GM19324 (cell line): ENCODE measurements around the gene TNFSF4.

Experiments used
- ATAC-seq: cut with Tn5 transposase; IDR thresholded peaks from one replicate; pipeline ENCODE4 v1.9.1; 2021; ENCODE audit warnings: mild to moderate bottlenecking, moderate library complexity; ENCODE audit not compliant: unreplicated experiment, low FRiP score

The TNFSF4 gene

DNA sequence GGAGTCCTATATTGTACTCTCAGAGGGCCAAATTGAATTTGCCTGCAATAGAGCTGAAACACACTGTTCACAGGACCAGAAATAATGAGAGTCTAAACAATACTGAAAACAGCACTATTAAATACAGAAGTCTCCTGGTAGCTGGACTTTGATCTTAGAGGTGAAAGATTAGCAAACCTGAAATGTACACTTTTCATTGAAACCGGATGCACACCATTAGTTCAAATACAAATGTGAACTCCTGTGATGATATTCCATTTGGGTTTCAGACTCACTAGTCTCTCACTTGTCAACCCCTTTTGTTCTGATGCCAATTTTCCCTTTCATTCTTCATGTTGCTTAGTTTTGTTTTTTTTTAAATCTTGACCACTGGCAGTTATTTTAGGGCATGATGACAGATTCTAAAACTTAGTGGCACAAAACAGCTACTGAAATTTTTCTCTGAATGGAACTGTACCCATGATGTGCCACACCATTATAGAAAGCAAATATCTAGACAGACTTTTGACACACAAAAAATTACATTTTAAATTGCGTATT, 5.9 kb upstream of the TNFSF4 start:
- ATAC-seq, result peak; percentile 91

GRCh38 chr1:173210716-173211231, 3.6 kb upstream of the TNFSF4 start:
- no peak for ATAC-seq

DNA sequence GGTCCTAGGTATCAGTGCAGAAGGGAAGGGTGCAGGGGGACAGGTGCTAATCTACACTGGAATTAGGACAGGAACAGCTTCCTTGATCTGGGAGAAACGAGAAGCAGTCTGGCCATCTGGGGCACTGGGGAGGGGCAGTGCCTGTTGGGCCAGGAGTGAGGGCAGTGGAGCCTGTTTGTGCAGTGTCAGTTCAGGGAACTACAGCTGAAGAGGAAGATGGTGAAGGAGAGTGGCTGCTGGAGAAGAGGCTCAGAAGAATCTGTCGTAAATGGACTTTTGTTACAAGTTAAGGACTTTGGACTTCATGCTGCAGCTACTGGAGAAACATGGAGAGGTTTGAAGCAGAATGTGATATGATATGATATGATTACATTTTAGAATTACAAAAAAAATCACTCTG, 3.2 kb upstream of the TNFSF4 start:
- ATAC-seq, result no peak

DNA sequence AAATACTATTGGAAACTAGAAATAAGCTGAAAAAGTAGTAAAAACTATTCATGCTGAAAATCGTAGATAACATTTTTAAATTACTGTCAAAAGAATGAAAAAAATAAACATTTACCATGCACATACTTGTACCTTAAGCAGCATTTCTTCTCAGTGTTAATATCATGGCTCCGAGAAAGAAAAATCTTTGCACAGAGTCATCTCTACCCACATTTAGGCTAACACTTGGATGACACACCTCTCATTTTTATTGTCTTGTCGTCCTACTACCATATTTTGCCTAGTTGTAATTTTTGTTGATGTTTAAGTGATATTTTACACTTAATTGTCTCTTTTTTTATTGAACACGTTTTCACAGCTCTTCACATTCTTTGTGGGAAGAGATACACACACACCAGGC, 1.7 kb upstream of the TNFSF4 start:
- no peak for ATAC-seq

DNA sequence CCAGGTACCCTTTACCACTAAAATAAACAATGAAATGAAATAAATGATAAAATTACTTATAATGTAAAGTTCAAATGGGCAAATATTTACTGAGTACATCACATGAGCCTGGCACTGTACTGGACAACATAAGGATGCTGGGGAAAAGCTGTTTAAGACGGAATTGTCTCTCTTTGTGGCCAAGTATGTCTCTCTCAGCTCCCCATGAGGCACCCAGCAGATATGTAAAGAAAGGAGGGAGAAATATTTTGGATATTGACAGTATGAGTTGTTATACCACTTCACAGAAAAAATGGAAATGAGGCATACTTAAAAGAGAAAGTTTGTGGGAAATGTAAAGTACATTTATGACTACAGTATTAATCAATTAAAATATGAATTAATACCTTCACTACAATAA, 1.0 kb upstream of the TNFSF4 start:
- ATAC-seq, result no peak

GRCh38 chr1:173205146-173206051, 1.7 kb downstream of the TNFSF4 start:
- peak; percentile 48 for ATAC-seq

- no peak for ATAC-seq
Measured at GRCh38 chr1:173204693-173205092, 2.4 kb downstream of the TNFSF4 start.

DNA sequence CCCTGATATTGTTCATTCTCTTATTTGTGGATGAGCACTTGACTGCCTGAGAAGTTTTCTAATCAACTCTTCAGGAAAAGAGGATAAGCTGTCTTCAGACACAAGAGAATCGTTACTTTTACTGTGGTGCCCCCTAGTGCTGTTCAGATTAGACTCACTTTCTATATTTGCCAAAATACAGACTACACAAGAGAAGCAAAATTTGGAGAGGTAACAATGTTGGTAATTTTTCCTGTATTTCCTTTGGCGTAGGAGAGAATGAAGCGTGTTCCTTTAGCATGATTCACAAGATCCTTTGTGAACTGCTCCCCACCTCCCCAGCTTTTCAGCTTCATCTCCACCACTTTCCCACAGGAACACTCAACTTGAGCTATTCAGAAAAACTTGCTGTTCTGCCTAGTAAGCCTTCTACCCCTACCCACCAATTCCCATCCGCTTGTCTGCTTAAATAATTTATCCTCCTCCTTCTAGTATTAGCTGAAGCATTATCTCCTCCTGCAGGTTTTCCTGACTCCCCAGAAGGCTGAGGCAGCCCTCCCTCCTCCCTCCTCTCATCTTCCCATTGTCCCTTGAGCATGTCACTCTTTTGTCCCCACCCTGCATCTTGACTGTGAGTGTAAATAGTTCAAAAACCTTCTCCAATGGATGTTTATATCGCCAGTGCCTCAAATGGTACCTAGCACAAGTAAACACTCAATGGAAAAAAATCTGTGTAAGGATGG, 4.5 kb downstream of the TNFSF4 start:
- ATAC-seq, result no peak

- no peak for ATAC-seq
Measured at GRCh38 chr1:173201969-173202368, 5.2 kb downstream of the TNFSF4 start.

GRCh38 chr1:173195596-173196088, 11.5 kb downstream of the TNFSF4 start:
- peak; percentile 58 for ATAC-seq

DNA sequence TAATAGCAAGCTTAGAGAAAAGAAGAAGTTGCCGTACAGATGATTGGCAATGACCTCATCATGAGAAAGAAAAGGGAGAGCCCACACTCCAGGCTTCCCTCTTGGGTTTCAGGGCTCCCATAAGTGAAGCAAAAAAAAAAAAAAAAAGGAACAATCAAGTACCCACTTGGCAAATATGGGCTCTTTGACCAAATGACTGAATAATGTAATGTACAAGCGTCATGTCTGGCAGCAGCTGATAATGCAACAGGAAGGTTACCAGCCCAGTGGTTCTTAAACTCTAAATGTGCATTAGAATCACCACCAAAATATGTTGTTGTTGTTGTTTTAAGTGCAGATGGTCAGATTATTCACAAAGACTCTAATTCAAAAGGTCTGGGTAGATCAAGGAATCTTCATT, 13.5 kb downstream of the TNFSF4 start:
- no peak for ATAC-seq

DNA sequence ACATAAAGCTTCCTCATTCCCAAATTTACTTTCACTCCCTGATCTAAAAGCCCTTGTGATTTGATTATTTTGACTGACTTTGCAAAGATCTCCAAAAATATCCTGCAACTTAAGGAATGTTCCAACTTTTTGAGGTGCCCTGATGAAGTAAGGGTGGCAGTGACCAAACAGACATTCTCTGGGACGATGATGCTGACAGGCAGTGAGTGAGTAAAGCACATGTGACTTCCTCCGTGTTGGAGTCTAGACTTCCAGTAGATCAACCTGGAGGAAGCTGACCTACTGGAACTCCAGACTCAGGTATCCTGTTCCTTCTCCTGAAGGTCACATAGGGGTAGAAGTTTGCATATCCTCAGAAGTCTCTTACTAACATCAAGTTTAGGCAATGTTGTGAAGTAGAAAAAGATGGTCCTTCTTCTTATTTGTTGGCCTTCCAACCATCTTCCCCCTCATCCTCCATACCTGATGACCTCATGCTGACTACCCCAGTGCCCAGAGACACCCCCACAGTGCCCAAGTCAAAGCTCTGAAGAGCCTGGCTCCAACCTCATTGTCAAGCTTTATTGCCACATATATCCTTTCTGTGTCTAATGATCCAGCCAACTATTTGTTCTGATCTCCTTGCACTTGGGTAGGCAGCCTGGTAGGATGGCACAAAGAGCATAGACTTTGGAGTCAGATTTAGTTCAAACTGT, 16.0 kb downstream of the TNFSF4 start:
- ATAC-seq, result no peak

DNA sequence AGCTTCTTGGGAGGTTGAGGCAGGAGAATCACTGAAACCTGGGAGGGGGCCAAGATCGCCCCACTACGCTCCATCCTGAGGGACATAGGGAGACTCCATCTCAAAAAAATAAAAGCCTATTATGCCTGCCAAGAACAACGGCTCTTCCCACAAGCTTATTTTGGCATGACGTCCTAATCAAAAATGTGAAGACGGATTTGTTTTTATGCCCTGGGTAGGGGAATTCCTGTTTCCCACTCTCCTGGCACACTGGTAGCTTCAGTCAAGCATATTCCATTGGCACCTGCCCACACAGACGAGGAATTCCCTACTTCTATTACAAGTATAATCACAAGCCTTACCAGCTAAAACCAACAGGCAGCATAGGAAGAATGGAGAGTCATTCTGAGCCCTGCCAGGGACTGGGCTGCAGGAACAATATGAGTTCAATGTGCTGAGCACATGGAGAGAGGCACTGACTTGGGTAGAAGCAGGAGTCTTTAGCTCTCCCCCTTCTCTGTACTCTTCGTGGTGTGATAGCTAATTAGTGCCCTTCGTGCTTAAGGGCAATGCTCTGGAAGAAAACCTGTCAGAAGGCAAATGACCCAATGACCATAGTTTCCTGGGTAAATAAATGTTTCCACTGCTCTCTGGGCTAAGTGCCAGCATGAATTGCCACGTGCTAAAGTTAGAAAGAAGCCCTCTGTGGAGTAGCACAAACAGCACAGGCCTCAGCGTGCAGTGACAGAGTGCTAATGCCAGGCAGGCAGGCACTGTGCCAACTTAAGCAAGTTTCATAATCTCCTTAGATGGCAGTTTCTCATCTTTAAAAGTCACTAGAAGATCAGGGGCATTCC, 16.8 kb downstream of the TNFSF4 start:
- ATAC-seq, result no peak

- no peak for ATAC-seq
Measured at GRCh38 chr1:173187671-173188237, 19.4 kb downstream of the TNFSF4 start.

DNA sequence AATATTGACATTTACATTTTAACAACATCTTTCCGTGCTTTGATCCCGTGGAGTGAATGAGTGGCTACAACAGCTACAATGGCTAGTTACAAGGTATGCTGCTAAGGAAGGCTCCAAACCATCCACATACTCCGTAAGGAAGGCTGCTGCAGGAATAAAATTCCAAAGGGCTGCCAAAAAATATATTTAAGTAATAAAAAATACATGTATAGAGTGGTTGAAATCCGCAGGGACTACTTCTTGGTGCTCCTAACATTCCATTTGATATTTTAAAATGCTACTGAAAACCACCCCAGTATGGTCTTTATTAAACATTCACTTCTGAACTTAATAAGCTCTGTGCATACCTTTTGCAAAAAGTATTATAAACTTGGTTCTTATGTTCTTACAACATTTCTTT, 25.3 kb downstream of the TNFSF4 start:
- ATAC-seq, result no peak

DNA sequence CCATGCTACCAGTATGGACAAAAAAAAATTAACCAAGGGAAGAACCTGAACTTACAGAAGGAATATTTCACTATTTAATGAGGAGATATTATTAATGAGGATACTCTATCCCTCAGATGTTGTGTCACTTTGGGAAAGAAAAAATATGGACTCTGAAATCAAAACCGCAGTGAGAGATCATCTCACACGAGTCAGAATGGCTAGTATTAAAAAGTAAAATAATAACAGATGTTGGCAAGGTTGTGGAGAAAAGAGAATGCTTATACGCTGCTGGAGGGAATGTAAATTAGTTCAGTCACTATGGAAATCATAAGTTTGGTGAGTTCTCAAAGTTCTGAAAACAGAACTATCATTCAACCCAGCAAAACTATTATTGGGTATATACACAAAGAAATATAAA, 30.9 kb downstream of the TNFSF4 start:
- ATAC-seq, result no peak

DNA sequence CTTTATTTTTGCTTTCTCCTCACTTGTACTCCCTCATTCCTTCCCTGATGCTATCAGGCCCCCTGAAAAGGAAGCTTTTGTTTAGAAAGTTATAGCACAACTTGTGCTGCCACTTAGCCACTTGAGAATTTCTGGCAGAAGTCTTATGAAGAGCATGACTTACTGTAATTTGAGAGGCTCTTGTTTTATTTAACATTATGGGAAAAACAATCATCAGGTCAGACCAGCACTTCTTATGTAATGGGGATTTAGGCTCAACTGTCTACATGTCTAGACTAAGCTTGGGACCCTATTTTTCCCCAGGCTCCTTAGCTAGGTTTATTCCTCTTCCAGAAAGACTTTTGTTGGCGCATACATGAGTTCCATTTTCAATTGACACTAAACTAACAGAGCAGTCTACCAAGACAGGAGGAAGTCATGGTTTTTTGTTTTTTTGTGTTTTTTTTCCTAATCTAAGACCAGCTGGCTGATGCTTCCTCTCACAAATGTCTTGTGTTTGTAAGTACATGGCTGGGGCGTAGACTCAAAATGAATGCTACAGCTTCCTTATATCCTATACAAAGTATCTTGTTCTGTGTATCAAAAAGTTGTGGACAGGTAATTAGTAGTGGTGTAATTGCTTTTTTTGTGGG, 31.5 kb downstream of the TNFSF4 start:
- no peak for ATAC-seq

GRCh38 chr1:173173388-173173787, 33.7 kb downstream of the TNFSF4 start:
- no peak for ATAC-seq

DNA sequence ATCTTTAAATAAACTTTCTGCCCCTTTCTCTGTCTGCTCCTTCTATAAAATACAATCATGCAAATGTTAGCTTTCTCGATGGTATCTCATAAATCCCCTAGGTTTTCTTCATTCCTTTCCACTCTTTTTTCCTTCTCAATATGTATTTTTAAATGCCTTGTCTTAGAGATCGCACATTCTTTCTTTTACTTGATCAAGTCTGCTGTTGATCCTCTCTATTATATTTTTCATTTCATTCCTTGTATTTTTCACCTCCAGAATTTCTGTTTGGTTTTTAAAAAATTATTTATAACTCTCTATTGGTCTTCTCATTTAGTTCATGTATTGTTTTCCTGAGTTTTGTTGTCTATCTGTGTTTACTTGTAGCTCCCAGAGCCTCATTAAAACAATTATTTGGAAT, 36.0 kb downstream of the TNFSF4 start:
- no peak for ATAC-seq
